WTC11 (cell line): ENCODE measurements around the gene WDR62.

Experiments used
- ETV6 ChIP-seq: sonication (generic); formaldehyde crosslinking; IDR thresholded peaks from 2 replicates; pipeline ENCODE4 v1.8.1; 2022; ENCODE audit warnings: mild to moderate bottlenecking, missing genetic modification reagents
- JUN ChIP-seq: sonication (generic); formaldehyde crosslinking; IDR thresholded peaks from 2 replicates; pipeline ENCODE4 v1.8.0; 2023; ENCODE audit warnings: mild to moderate bottlenecking, missing genetic modification reagents
- SP1 ChIP-seq: sonication (generic); formaldehyde crosslinking; conservative IDR thresholded peaks from 2 replicates; pipeline ENCODE4 v1.8.1; 2022; ENCODE audit warnings: missing genetic modification reagents
- TP53 ChIP-seq: sonication (generic); formaldehyde crosslinking; IDR thresholded peaks from 2 replicates; pipeline ENCODE4 v1.8.1; 2023; ENCODE audit warnings: mild to moderate bottlenecking, missing genetic modification reagents
- ZNF121 ChIP-seq: sonication (generic); formaldehyde crosslinking; IDR thresholded peaks from 2 replicates; pipeline ENCODE4 v1.8.0; 2023; ENCODE audit warnings: missing genetic modification reagents
- ZNF423 ChIP-seq: fragments of 250-450 bp; sonication (Bioruptor Pico); IDR thresholded peaks from 2 replicates; pipeline ENCODE4 v2.1.2; 2022; ENCODE audit warnings: mild to moderate bottlenecking, moderate library complexity
- TF ChIP-seq, protein P1 (sequence below): sonication (generic); formaldehyde crosslinking; IDR thresholded peaks from 2 replicates; pipeline ENCODE4 v1.8.0; 2022; ENCODE audit warnings: mild to moderate bottlenecking, missing genetic modification reagents

DNA sequence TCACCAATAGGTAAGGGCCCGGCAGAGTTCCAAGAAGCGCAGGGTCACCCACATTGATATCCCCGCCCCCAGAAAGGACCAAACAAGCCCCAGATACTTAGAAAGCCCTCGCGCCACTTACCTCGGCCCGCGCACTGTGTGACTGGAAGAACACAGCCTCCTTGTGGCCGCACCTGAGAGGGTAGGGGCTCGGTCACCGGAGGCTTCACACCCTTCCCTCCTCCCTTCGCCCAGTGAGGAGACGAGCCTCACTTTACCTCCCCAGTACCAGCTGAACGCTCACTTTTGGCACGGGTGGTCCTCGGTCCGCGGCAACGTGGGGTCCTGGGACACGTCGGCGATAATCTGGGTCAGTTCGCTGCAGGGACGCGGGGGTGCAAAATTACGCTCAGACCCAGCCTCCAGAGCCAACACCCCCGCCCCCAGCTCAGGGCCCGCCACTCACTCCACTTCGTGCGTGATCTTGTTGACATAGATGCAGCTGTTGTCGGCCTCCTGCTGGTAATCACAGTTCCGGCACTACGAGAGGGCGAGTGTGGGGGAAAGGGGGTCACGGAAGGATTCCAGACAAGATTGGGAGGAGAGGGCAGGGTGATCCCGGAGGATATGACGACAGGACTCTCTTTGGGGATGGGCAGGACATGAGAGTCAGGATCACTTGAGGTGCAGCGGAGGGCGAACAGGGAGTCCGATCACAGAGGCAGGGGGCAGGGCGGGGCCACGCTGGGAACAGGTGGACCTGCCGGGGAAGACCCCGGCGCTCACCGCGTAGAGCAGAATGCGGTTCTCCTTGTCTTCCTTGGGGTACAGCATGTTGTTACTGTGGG is 59.4 kb downstream of the WDR62 start:
- TF ChIP-seq TP53 (no peak), JUN (CRISPR knock-in tag) (no peak), ETV6 (CRISPR knock-in tag) (no peak; the same call in 1 of the 2 replicates), ZNF423 (CRISPR knock-in tag) (no peak), SP1 (no peak), ZNF121 (CRISPR knock-in tag) (peak; percentile 2; the same call in 1 of the 2 replicates)
- TF ChIP-seq, protein P1, sequence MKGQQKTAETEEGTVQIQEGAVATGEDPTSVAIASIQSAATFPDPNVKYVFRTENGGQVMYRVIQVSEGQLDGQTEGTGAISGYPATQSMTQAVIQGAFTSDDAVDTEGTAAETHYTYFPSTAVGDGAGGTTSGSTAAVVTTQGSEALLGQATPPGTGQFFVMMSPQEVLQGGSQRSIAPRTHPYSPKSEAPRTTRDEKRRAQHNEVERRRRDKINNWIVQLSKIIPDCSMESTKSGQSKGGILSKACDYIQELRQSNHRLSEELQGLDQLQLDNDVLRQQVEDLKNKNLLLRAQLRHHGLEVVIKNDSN (CRISPR knock-in tag), result no peak
